Testis (tissue), 5 donors: ENCODE measurements around the gene WSB1. TPM values are rescaled to one million over a fixed set of nuclear protein-coding genes. Genes with fewer than 3 reads are reported as not detected.
A peak's percentile ranks its signal among the peaks of the same experiment; 100 is the strongest.

Source experiments
- DNase-seq: peaks from one replicate; pipeline ENCODE4 v3.0.0-alpha.2; 2019
- H3K27ac ChIP-seq, 2 donors: fragments of 200-600 bp; sonication (generic); one replicate each; pipeline ENCODE4 v1.5.1; 2019
- H3K27me3 ChIP-seq: fragments of 200-600 bp; sonication (generic); one replicate; pipeline ENCODE4 v1.5.1; 2019
- H3K36me3 ChIP-seq: fragments of 200-600 bp; sonication (generic); one replicate; pipeline ENCODE4 v1.5.1; 2017; ENCODE audit warnings: low read depth; ENCODE audit errors: missing control alignments
- H3K4me1 ChIP-seq: fragments of 200-600 bp; sonication (generic); one replicate; pipeline ENCODE4 v1.5.1; 2019
- H3K4me3 ChIP-seq, 2 donors: fragments of 200-600 bp; sonication (generic); one replicate each; pipeline ENCODE4 v1.5.1; 2017 to 2019
- H3K9me3 ChIP-seq: fragments of 200-600 bp; sonication (generic); one replicate; pipeline ENCODE4 v1.5.1; 2017
- POLR2A ChIP-seq: fragments of 450-650 bp; IDR thresholded peaks from one replicate; pipeline ENCODE4 v1.6.1; 2017; ENCODE audit warnings: antibody characterized with exemption, mild to moderate bottlenecking, moderate library complexity
- WGBS, 2 donors: methylation state at CpG; one replicate each; pipeline ENCODE4 v1.1.5; 2018; 5-methylcytosine and 5-hydroxymethylcytosine counted together
- intact Hi-C: fragments of 100-400 bp; cut with DNase I; formaldehyde crosslinking; loops from one replicate; pipeline ENCODE4 v1.15.1; 2023; ENCODE audit warnings: low total_unique reads
- long read RNA-seq, 2 donors: transcript quantifications; one replicate each; lab custom pipeline, GENCODE V29; 2026
- polyA plus RNA-seq: library from polyadenylated mRNA; stranded (reverse); fragments of 350-450 nt; fragmentation: Illumina TruSeq; extraction: RNeasy Lipid Tissue Mini Kit (QIAGEN cat#74804); gene quantifications from one replicate; pipeline ENCODE4 v1.2.3, GENCODE V29; 2014; ENCODE audit warnings: low read depth, low replicate concordance; ENCODE audit not compliant: insufficient read depth
- total RNA-seq, 2 donors: library from RNA; depleted of rRNA; stranded (reverse); fragments of >200 nt; gene quantifications; one replicate each; pipeline ENCODE4 v1.2.3, GENCODE V29; 2016
- TF ChIP-seq, protein P1 (sequence below), 3 experiments: fragments of 450-650 bp in 2 of 3; fragments of 200-600 bp in 1 of 3; sonication (generic) in 1 of 3; IDR thresholded peaks; one replicate each; pipeline ENCODE4 v1.5.1; 2016 to 2019; ENCODE audit warnings: antibody characterized with exemption in 3 of 3, mild to moderate bottlenecking in 2 of 3, moderate library complexity in 1 of 3

Gene WSB1
- total RNA-seq: 100 to 1,000 TPM; 160 to 189 TPM
- 126 TPM for polyA plus RNA-seq
- long read RNA-seq, donor 1, full-length matches to known transcripts: 21 of 100 reads
- long read RNA-seq, donor 1, partial matches to known transcripts: 79 of 100 reads
- long read RNA-seq, donor 1, other reads (novel, unspliced or antisense): 0 of 100 reads
- long read RNA-seq, donor 2, full-length matches to known transcripts: 7 of 42 reads
- long read RNA-seq, donor 2, partial matches to known transcripts: 35 of 42 reads
- long read RNA-seq, donor 2, other reads (novel, unspliced or antisense): 0 of 42 reads

DNA sequence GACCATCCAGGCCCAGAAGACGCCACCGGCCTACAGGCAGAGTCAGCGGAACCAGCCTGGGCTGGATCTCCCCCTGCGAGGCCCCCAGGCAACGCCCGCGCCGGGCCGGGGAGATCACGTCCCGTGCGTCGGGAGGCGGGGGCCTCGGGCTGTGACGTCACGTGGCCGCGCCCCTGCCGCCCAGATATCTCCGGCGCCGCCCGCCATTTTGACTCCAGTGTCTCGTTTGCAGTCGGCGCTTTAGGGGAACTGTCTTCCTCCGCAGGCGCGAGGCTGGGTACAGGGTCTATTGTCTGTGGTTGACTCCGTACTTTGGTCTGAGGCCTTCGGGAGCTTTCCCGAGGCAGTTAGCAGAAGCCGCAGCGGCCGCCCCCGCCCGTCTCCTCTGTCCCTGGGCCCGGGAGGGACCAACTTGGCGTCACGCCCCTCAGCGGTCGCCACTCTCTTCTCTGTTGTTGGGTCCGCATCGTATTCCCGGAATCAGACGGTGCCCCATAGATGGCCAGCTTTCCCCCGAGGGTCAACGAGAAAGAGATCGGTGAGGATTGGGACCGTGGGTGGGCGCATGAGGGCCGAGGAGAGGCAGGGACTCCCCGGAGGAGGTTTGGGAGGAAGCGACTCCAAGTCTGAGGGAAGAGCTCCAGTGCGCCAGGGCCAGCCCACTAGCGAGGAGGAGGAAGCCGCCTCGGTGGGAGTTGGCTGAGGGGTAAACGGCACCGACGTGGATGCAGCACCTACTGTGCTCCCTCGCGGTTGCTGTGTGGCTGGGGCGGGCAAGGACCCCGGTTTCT, at the start of gene WSB1:
Gene WSB1 (plus strand): TSS at position 217 of the 791 bp plus-strand sequence. CDS start 282 bp downstream, at position 499.
- intact Hi-C loops: loop anchor here (10.0 kb wide), 1 partner anchor 49 kb away; no protein-coding TSS in a partner anchor
- Histone ChIP-seq H3K27me3 (no peaks in the 10 kb centered on the region), H3K4me1 (peaks cover 16% of the 10 kb centered on the region), H3K27ac (peak within 1 kb of the TSS; percentile 98 to 99), H3K9me3 (no peaks in the 10 kb centered on the region), H3K4me3 (peak within 1 kb of the TSS; percentile 98 to 99), H3K36me3 (no peaks in the 10 kb centered on the region)
- WGBS, 2 donors: 0 to 1% methylated on average over 37 to 62 of the region's 66 CpGs
- DNase-seq: peak; percentile 97
- TF ChIP-seq, protein P1, sequence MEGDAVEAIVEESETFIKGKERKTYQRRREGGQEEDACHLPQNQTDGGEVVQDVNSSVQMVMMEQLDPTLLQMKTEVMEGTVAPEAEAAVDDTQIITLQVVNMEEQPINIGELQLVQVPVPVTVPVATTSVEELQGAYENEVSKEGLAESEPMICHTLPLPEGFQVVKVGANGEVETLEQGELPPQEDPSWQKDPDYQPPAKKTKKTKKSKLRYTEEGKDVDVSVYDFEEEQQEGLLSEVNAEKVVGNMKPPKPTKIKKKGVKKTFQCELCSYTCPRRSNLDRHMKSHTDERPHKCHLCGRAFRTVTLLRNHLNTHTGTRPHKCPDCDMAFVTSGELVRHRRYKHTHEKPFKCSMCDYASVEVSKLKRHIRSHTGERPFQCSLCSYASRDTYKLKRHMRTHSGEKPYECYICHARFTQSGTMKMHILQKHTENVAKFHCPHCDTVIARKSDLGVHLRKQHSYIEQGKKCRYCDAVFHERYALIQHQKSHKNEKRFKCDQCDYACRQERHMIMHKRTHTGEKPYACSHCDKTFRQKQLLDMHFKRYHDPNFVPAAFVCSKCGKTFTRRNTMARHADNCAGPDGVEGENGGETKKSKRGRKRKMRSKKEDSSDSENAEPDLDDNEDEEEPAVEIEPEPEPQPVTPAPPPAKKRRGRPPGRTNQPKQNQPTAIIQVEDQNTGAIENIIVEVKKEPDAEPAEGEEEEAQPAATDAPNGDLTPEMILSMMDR (IDR thresholded peaks at IDR 0.05): no peak
- peak; percentile 95 for TF ChIP-seq POLR2A

DNA sequence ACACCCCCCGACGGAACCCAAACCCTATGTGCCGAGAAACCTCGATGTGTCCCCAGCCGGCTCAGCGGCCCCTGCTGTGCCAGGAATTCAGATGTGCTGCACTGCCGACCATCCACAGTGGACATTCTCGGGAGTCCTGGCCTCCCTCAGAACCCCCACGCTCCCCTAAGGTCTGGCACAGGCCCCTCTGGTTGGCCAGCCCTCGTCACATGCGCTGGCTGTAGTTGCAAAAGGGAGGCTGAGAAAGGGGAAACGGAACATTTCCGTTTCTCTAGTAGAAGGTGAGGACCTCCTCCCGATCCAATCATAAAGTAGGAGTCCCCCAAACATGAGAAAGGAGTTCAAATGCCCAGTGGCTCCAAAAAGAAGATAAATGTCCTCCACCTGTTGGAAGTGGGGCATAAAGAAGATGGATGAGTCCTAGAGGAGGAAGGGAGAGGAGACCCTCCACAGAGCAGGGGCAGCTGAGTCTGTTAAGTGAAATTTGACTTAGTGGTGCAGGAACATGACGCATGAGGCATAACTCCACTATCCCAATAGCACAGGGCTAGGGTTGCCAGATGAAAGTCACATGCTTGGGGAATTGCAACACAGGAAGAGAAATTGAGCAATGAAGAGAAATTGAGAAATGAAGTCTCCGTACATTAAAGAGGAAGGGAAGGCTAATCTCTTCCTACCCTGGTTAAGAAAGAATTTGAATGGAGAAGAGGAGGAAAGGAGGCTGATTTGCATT, 49.3 kb upstream of the WSB1 start:
- H3K4me1 ChIP-seq: peaks cover 22% of the 10 kb centered on the region

GRCh38 chr17:27245230-27245696, 48.7 kb upstream of the WSB1 start:
- Histone ChIP-seq H3K27ac (peak overlapping the region in 1 of 2 donors; percentile 75), H3K4me3 (no peak overlapping the region), H3K4me1 (peaks cover 22% of the 10 kb centered on the region), H3K36me3 (no peaks in the 10 kb centered on the region), H3K27me3 (no peaks in the 10 kb centered on the region), H3K9me3 (no peaks in the 10 kb centered on the region)
- intact Hi-C loops: loop anchor here (10.0 kb wide), 2 partner anchors 50 to 360 kb away; partner anchors contain the start of gene WSB1
- 17 to 37% methylated on average over 4 to 7 of the region's 7 CpGs for WGBS, 2 donors
- no peak for TF ChIP-seq POLR2A
- TF ChIP-seq, protein P1 (IDR thresholded peaks at IDR 0.05): peak in 2 of 3 experiments; percentile 45 to 58
- DNase-seq: peak; percentile 82

More for the DNA sequence above, 49.3 kb upstream of the WSB1 start:
- Histone ChIP-seq H3K36me3 (no peaks in the 10 kb centered on the region), H3K4me3 (no peak overlapping the region), H3K9me3 (no peaks in the 10 kb centered on the region), H3K27me3 (no peaks in the 10 kb centered on the region), H3K27ac (peak overlapping the region in 1 of 2 donors; percentile 75)
- 65 to 71% methylated on average over 12 to 16 of the region's 16 CpGs for WGBS, 2 donors
- TF ChIP-seq POLR2A: no peak
- TF ChIP-seq, protein P1 (IDR thresholded peaks at IDR 0.05): no peak
- peak; percentile 73 for DNase-seq
- intact Hi-C loops: loop anchor here (1.0 to 10.0 kb wide), 3 partner anchors 50 to 360 kb away; partner anchors contain the start of gene WSB1

- Histone ChIP-seq H3K36me3 (no peaks in the 10 kb centered on the region), H3K27me3 (no peaks in the 10 kb centered on the region), H3K4me3 (no peak overlapping the region), H3K27ac (no peak overlapping the region), H3K4me1 (peaks cover 22% of the 10 kb centered on the region), H3K9me3 (no peaks in the 10 kb centered on the region)
- no peak for DNase-seq
- TF ChIP-seq, protein P1 (IDR thresholded peaks at IDR 0.05): no peak
- TF ChIP-seq POLR2A: no peak
- intact Hi-C loops: loop anchor here (10.0 kb wide), 2 partner anchors 48 to 358 kb away; partner anchors contain the start of gene WSB1
Measured at GRCh38 chr17:27246537-27246936, 47.4 kb upstream of the WSB1 start.
